H1 (cell line): Measurements from ENCODE around the gene PLAA. TPM values are rescaled to one million over a fixed set of nuclear protein-coding genes. Genes with fewer than 3 reads are reported as not detected.

Experiments
- ASH2L ChIP-seq: fragments of 200-600, 300-600 bp; sonication (generic); IDR thresholded peaks from one replicate; pipeline ENCODE4 v1.7.1; 2017; ENCODE audit warnings: low read length
- BACH1 ChIP-seq: IDR thresholded peaks from 2 replicates; pipeline ENCODE4 v1.6.1; 2012; ENCODE audit warnings: low read length, improper control_type of control experiment
- BRCA1 ChIP-seq: IDR thresholded peaks from 2 replicates; pipeline ENCODE4 v1.6.1; 2012; ENCODE audit warnings: low read depth, low read length, improper control_type of control experiment
- CHD2 ChIP-seq: IDR thresholded peaks from 2 replicates; pipeline ENCODE4 v1.6.1; 2012; ENCODE audit warnings: low read length, improper control_type of control experiment
- CTCF ChIP-seq, 3 experiments: IDR thresholded peaks; 1 replicate in 2 of 3; 2 replicates in 1 of 3; pipeline versions ENCODE4 v1.5.1 to v1.6.1; 2011; ENCODE audit warnings: low read length in 3 of 3, mild to moderate bottlenecking in 3 of 3, inconsistent platforms in 2 of 3, low read depth in 1 of 3, moderate library complexity in 1 of 3; ENCODE audit not compliant: insufficient read depth in 1 of 3; ENCODE audit errors: control extremely low read depth in 1 of 3
- E2F6 ChIP-seq: IDR thresholded peaks from 2 replicates; pipeline ENCODE4 v1.6.1; 2012; ENCODE audit warnings: inconsistent platforms
- FOSL1 ChIP-seq: IDR thresholded peaks from 2 replicates; pipeline ENCODE4 v1.6.1; 2011; ENCODE audit warnings: mild to moderate bottlenecking, low read depth, low read length, moderate library complexity; ENCODE audit not compliant: insufficient read depth
- GABPA ChIP-seq: IDR thresholded peaks from 2 replicates; pipeline ENCODE4 v1.6.1; 2011; ENCODE audit warnings: mild to moderate bottlenecking, low read length, moderate library complexity, borderline replicate concordance; ENCODE audit not compliant: insufficient read depth
- HDAC6 ChIP-seq: IDR thresholded peaks from one replicate; pipeline ENCODE4 v1.7.1; 2012; ENCODE audit warnings: low read depth, mild to moderate bottlenecking, inconsistent platforms, low read length, moderate library complexity
- JUND ChIP-seq: IDR thresholded peaks from 2 replicates; pipeline ENCODE4 v1.6.1; 2011; ENCODE audit warnings: mild to moderate bottlenecking, improper control_type of control experiment, low read length
- PHF8 ChIP-seq: fragments of 200-600 bp; sonication (generic); conservative IDR thresholded peaks from 2 replicates; pipeline ENCODE4 v1.7.1; 2012; ENCODE audit warnings: low read depth, mild to moderate bottlenecking, inconsistent platforms, low read length, moderate library complexity
- POLR2A ChIP-seq, 2 experiments: IDR thresholded peaks; 1 replicate in 1 of 2; 2 replicates in 1 of 2; pipeline ENCODE4 v1.6.1; 2011; ENCODE audit warnings: low read depth in 2 of 2, low read length in 2 of 2, mild to moderate bottlenecking in 2 of 2; ENCODE audit errors: control extremely low read depth in 1 of 2
- RFX5 ChIP-seq: IDR thresholded peaks from 2 replicates; pipeline ENCODE4 v1.6.1; 2011; ENCODE audit warnings: low read depth, low read length, improper control_type of control experiment, borderline replicate concordance
- SIX5 ChIP-seq: IDR thresholded peaks from 2 replicates; pipeline ENCODE4 v1.6.1; 2011; ENCODE audit warnings: mild to moderate bottlenecking, low read depth, low read length
- SP2 ChIP-seq: IDR thresholded peaks from 2 replicates; pipeline ENCODE4 v1.6.1; 2012; ENCODE audit warnings: mild to moderate bottlenecking, low read length, inconsistent platforms
- SP4 ChIP-seq: IDR thresholded peaks from 2 replicates; pipeline ENCODE4 v1.6.1; 2012; ENCODE audit warnings: low read length, inconsistent platforms
- SRF ChIP-seq: IDR thresholded peaks from 2 replicates; pipeline ENCODE4 v1.6.1; 2011; ENCODE audit warnings: mild to moderate bottlenecking, low read depth, low read length, moderate library complexity
- USF2 ChIP-seq: IDR thresholded peaks from 2 replicates; pipeline ENCODE4 v1.6.1; 2011; ENCODE audit warnings: low read length, improper control_type of control experiment
- YY1 ChIP-seq: IDR thresholded peaks from 2 replicates; pipeline ENCODE4 v1.6.1; 2011; ENCODE audit warnings: low read depth, mild to moderate bottlenecking, low read length
- ZNF274 ChIP-seq: IDR thresholded peaks from 2 replicates; pipeline ENCODE4 v1.7.0; 2012; ENCODE audit warnings: low read length, borderline replicate concordance; ENCODE audit errors: extremely low read depth
- polyA plus RNA-seq, 7 experiments: library from polyadenylated mRNA; depleted of rRNA in 3 of 7; stranded (reverse) in 5 of 7; unstranded in 2 of 7; fragments of >200 nt in 5 of 7; fragments of 200-250 nt in 2 of 7; gene quantifications; 1 replicate in 5 of 7; 2 replicates in 1 of 7; 4 replicates in 1 of 7; pipeline versions ENCODE4 v1.2.1 to v1.2.3, GENCODE V29; 2011 to 2013; ENCODE audit warnings: missing spikeins in 2 of 7, mixed read lengths in 2 of 7
- total RNA-seq: library from RNA; stranded (reverse); fragmentation: NEBNext Ultra II Directional; extraction: Animal tissue kit (Norgen Biotek cat#: 25700); gene quantifications from 2 replicates; pipeline ENCODE4 v1.2.1, GENCODE V29; 2021

PLAA gene
- total and polyA plus RNA-seq, 2 of the 8 experiments (the other 6 are each of a cell fraction or from before 2014, with no cell fraction given), result 19.2 to 64.2 TPM

- TF ChIP-seq E2F6 (no peak), ZNF274 (no peak), JUND (no peak), RFX5 (no peak), HDAC6 (no peak), PHF8 (peak; percentile 52; the same call in 1 of the 2 replicates), SP2 (no peak), BRCA1 (no peak), CHD2 (no peak; the same call in 1 of the 2 replicates), BACH1 (peak; percentile 75), FOSL1 (no peak), YY1 (0 out of 2 replicates have a peak, but pooled peaks have one; percentile 67), ASH2L (peak; percentile 54), USF2 (peak; percentile 41; the same call in 1 of the 2 replicates), SIX5 (no peak), SRF (peak; percentile 99), CTCF (IDR thresholded peaks at IDR 0.05; ENCODE audit: control extremely low read depth in 1 of 3, insufficient read depth in 1 of 3, low read depth in 1 of 3, low read length in 3 of 3) (peak; percentile 32 to 80 (median 65)), GABPA (no peak), POLR2A (IDR thresholded peaks at IDR 0.05; ENCODE audit: control extremely low read depth in 1 of 2, low read depth in 2 of 2, low read length in 2 of 2) (peak; percentile 55 to 90), SP4 (no peak)
These were observed 29.0 kb upstream of the PLAA start (continued) for GRCh38 chr9:26975728-26976707.
